OCI-LY7 (cell line): ENCODE measurements around the gene PCDH17. TPM values are rescaled to one million over a fixed set of nuclear protein-coding genes. Genes with fewer than 3 reads are reported as not detected.

Experiments used
- BruUV-seq: library from RNA; stranded (reverse); fragments of 400-500 nt; replicated peaks from 2 replicates; lab custom pipeline; 2021; lab: Mats Ljungman, UMichigan
- CTCF ChIA-PET: fragments of 300-600 bp; sonication (Branson Sonifier 250); formaldehyde crosslinking; loops from one replicate; lab custom pipeline; 2022; ENCODE audit warnings: antibody characterized with exemption; ENCODE audit not compliant: unreplicated experiment; lab: Charles Lee
- POLR2A ChIA-PET: fragments of 300-600 bp; sonication (Branson Sonifier 250); formaldehyde crosslinking; loops from one replicate; lab custom pipeline; 2022; ENCODE audit warnings: antibody characterized with exemption; lab: Charles Lee
- DNase-seq: peaks from one replicate; pipeline ENCODE4 v3.0.0-alpha.2; 2015; ENCODE audit warnings: low spot score
- H2AFZ ChIP-seq: fragments of 200-600 bp; sonication (generic), shearing (Covaris generic); 2 replicates; pipeline ENCODE4 v1.6.1; 2014; ENCODE audit warnings: mild to moderate bottlenecking, antibody characterized with exemption, low read length, moderate library complexity
- H3K27ac ChIP-seq: fragments of 200-600 bp; sonication (generic); 2 replicates; pipeline ENCODE4 v1.5.1; 2014; ENCODE audit warnings: mixed run types, low read depth, mild to moderate bottlenecking, moderate library complexity, low read length, inconsistent platforms; ENCODE audit not compliant: poor library complexity, severe bottlenecking
- H3K36me3 ChIP-seq: fragments of 200-600 bp; sonication (generic); 2 replicates; pipeline ENCODE4 v1.6.1; 2014; ENCODE audit warnings: mild to moderate bottlenecking, antibody characterized with exemption, low read length, moderate library complexity, mixed read lengths; ENCODE audit not compliant: insufficient read depth
- H3K4me1 ChIP-seq: fragments of 200-600 bp; sonication (generic); 2 replicates; pipeline ENCODE4 v1.5.1; 2014; ENCODE audit warnings: mild to moderate bottlenecking, low read length; ENCODE audit not compliant: insufficient read depth, poor library complexity, severe bottlenecking
- H3K4me2 ChIP-seq: fragments of 200-600 bp; sonication (generic); 2 replicates; pipeline ENCODE4 v1.6.1; 2014; ENCODE audit warnings: mild to moderate bottlenecking, low read length
- H3K4me3 ChIP-seq: fragments of 200-600 bp; sonication (generic); 2 replicates; pipeline ENCODE4 v1.5.1; 2014; ENCODE audit warnings: mild to moderate bottlenecking, low read depth, low read length; ENCODE audit not compliant: poor library complexity, severe bottlenecking
- H3K79me2 ChIP-seq: fragments of 200-600 bp; sonication (generic); 2 replicates; pipeline ENCODE4 v1.6.1; 2016; ENCODE audit warnings: low read depth, mild to moderate bottlenecking, low read length, moderate library complexity, mixed read lengths; ENCODE audit not compliant: insufficient read depth
- H3K9me2 ChIP-seq: fragments of 200-600 bp; sonication (generic); 2 replicates; pipeline ENCODE4 v1.6.1; 2016; ENCODE audit warnings: mild to moderate bottlenecking, low read length, mixed read lengths; ENCODE audit not compliant: insufficient read depth
- H3K9me3 ChIP-seq: fragments of 200-600 bp; sonication (generic); 2 replicates; pipeline ENCODE4 v1.6.1; 2014; ENCODE audit warnings: mild to moderate bottlenecking, mixed run types, low read length, mixed read lengths
- H4K20me1 ChIP-seq: fragments of 200-600 bp; sonication (generic); 2 replicates; pipeline ENCODE4 v1.6.1; 2014; ENCODE audit warnings: mild to moderate bottlenecking, antibody characterized with exemption, low read length, moderate library complexity, mixed read lengths; ENCODE audit not compliant: insufficient read depth
- CTCF ChIP-seq: fragments of 200-600 bp; sonication (generic); conservative IDR thresholded peaks from 2 replicates; pipeline ENCODE4 v1.5.1; 2014; ENCODE audit warnings: mild to moderate bottlenecking, antibody characterized with exemption, low read length, moderate library complexity, mixed read lengths
- EZH2phosphoT487 ChIP-seq: fragments of 200-600 bp; sonication (generic); IDR thresholded peaks from 2 replicates; pipeline ENCODE4 v1.6.1; 2018; ENCODE audit warnings: low read depth, borderline replicate concordance, mild to moderate bottlenecking, mixed run types, antibody characterized with exemption, low read length, moderate library complexity, mixed read lengths
- intact Hi-C: fragments of 100-400 bp; cut with micrococcal nuclease; formaldehyde crosslinking; loops from one replicate; pipeline ENCODE4 v1.10.0; 2022; ENCODE audit not compliant: unreplicated experiment
- total RNA-seq, 2 experiments: library from RNA; depleted of rRNA in 1 of 2; stranded (reverse); fragments of >200 nt in 1 of 2; shearing (Covaris generic) in 1 of 2; gene quantifications; 2 replicates each; pipeline ENCODE4 v1.2.3, GENCODE V29; 2014 to 2022

PCDH17 gene
- total RNA-seq, 2 experiments from 2014 or later = not detected

GRCh38 chr13:57630661-57631595, 616 bp upstream of the PCDH17 start:
- TF ChIP-seq CTCF = no peak
- TF ChIP-seq EZH2phosphoT487 = no peak
- H3K79me2 ChIP-seq = no peaks in the 10 kb centered on the region
- no peaks in the 10 kb centered on the region for H3K9me2 ChIP-seq
- H3K27ac ChIP-seq = no peak overlapping the region
- ChIA-PET CTCF (no interaction called here), POLR2A (no interaction called here)
- H3K4me1 ChIP-seq = no peaks in the 10 kb centered on the region
- no peaks in the 10 kb centered on the region for H3K36me3 ChIP-seq
- H3K9me3 ChIP-seq = no peaks in the 10 kb centered on the region
- BruUV-seq = no TSS peak
- no peak overlapping the region for H3K4me2 ChIP-seq
- no peaks in the 10 kb centered on the region for H4K20me1 ChIP-seq
- H3K4me3 ChIP-seq = no peak overlapping the region
- no peak for DNase-seq
- no peak overlapping the region for H2AFZ ChIP-seq
- intact Hi-C loops = no loop called here

- H2AFZ ChIP-seq = no peak overlapping the region
- H3K4me2 ChIP-seq = no peak overlapping the region
- no peak for DNase-seq
- ChIA-PET POLR2A (no interaction called here), CTCF (no interaction called here)
- H3K4me3 ChIP-seq = no peak overlapping the region
- BruUV-seq = no TSS peak
- no peaks in the 10 kb centered on the region for H3K79me2 ChIP-seq
- no peaks in the 10 kb centered on the region for H3K4me1 ChIP-seq
- intact Hi-C loops = no loop called here
- TF ChIP-seq CTCF (no peak), EZH2phosphoT487 (no peak)
- no peaks in the 10 kb centered on the region for H3K36me3 ChIP-seq
- no peak overlapping the region for H3K27ac ChIP-seq
- H4K20me1 ChIP-seq = no peaks in the 10 kb centered on the region
- no peaks in the 10 kb centered on the region for H3K9me2 ChIP-seq
- no peaks in the 10 kb centered on the region for H3K9me3 ChIP-seq
Measured at GRCh38 chr13:57632276-57633140, 964 bp downstream of the PCDH17 start.
